GM12892 (cell line): ENCODE measurements around the gene INTS13.

Experiments
- POLR2A ChIP-seq: IDR thresholded peaks from 2 replicates; pipeline ENCODE4 v1.6.1; 2011; ENCODE audit warnings: low read depth, low read length, control low read depth
- POLR2AphosphoS5 ChIP-seq: IDR thresholded peaks from 2 replicates; pipeline ENCODE4 v1.6.1; 2011; ENCODE audit warnings: low read depth, low read length, control low read depth

GRCh38 chr12:26936559-26937442 is 980 bp downstream of the INTS13 start:
- no peak for TF ChIP-seq POLR2A
- TF ChIP-seq POLR2AphosphoS5, result no peak
